Transverse colon (tissue), 4 donors: Measurements from ENCODE around the gene TRABD. TPM values are rescaled to one million over a fixed set of nuclear protein-coding genes. Genes with fewer than 3 reads are reported as not detected.

Source experiments
- DNase-seq: peaks from one replicate; pipeline ENCODE4 v3.0.0-alpha.2; 2019
- H3K27ac ChIP-seq, 4 donors: fragments of 200-600 bp; sonication (generic); 2 replicates each; pipeline ENCODE4 v1.5.1; 2016 to 2018; ENCODE audit warnings: inconsistent platforms in 4 of 4
- H3K27me3 ChIP-seq: fragments of 200-600 bp; sonication (generic); 2 replicates; pipeline ENCODE4 v1.5.1; 2017; ENCODE audit warnings: inconsistent platforms
- H3K36me3 ChIP-seq, 4 donors: fragments of 200-600 bp; sonication (generic); 2 replicates each; pipeline ENCODE4 v1.5.1; 2017 to 2019; ENCODE audit warnings: inconsistent platforms in 4 of 4
- H3K4me1 ChIP-seq, 4 donors: fragments of 200-600 bp; sonication (generic); 2 replicates each; pipeline ENCODE4 v1.5.1; 2017 to 2020; ENCODE audit warnings: inconsistent platforms in 4 of 4
- H3K4me3 ChIP-seq, 4 donors: fragments of 200-600 bp; sonication (generic); 1 replicate in 1 of 4; 2 replicates in 3 of 4; pipeline versions ENCODE4 v1.5.1 to v1.6.1; 2017 to 2019; ENCODE audit warnings: inconsistent platforms in 4 of 4
- H3K9me3 ChIP-seq, 2 donors: fragments of 200-600 bp; sonication (generic); 2 replicates each; pipeline ENCODE4 v1.5.1; 2017 to 2019; ENCODE audit warnings: inconsistent platforms in 2 of 2
- EP300 ChIP-seq: sonication (generic); formaldehyde crosslinking; IDR thresholded peaks from one replicate; pipeline ENCODE4 v1.6.1; 2017; ENCODE audit warnings: antibody characterized with exemption, low read depth
- POLR2A ChIP-seq: fragments of 450-650 bp; IDR thresholded peaks from one replicate; pipeline ENCODE4 v1.6.1; 2016; ENCODE audit warnings: antibody characterized with exemption, mild to moderate bottlenecking, moderate library complexity
- POLR2AphosphoS5 ChIP-seq, 3 donors: sonication (generic); formaldehyde crosslinking; IDR thresholded peaks; one replicate each; pipeline ENCODE4 v1.6.1; 2016; ENCODE audit warnings: antibody characterized with exemption in 3 of 3
- WGBS, 2 donors: methylation state at CpG; one replicate each; pipeline ENCODE4 v1.1.5; 2018; ENCODE audit warnings: low coverage in 1 of 2; 5-methylcytosine and 5-hydroxymethylcytosine counted together
- in situ Hi-C, 4 donors: fragments of 200-750 bp; cut with MboI; loops; one replicate each; pipeline versions ENCODE4 v1.15.0 to v1.15.1; 2017; ENCODE audit warnings: low sequenced_read_pairs in 3 of 4, low pct_ligation_motif_present in 1 of 4, low pct_unique_long_range_greater_than_20kb in 1 of 4
- intact Hi-C: fragments of 100-400 bp; cut with DNase I; formaldehyde crosslinking; loops from one replicate; pipeline ENCODE4 v1.15.1; 2023; ENCODE audit warnings: low total_unique reads
- total RNA-seq, 4 donors: library from RNA; depleted of rRNA; stranded (reverse); fragments of >200 nt; gene quantifications; one replicate each; pipeline ENCODE4 v1.1.0, GENCODE V29; 2016
- TF ChIP-seq, protein P1 (sequence below), 5 experiments: fragments of 200-600 bp in 3 of 5; fragments of 450-650 bp in 2 of 5; sonication (generic) in 3 of 5; IDR thresholded peaks; 1 replicate in 2 of 5; 2 replicates in 3 of 5; pipeline ENCODE4 v1.5.1; 2016 to 2017; ENCODE audit warnings: antibody characterized with exemption in 5 of 5, inconsistent platforms in 3 of 5, mild to moderate bottlenecking in 2 of 5, moderate library complexity in 1 of 5

TRABD gene
- total RNA-seq, 4 donors from 2014 or later = 40.6 to 109 (median 69.4) TPM

DNA sequence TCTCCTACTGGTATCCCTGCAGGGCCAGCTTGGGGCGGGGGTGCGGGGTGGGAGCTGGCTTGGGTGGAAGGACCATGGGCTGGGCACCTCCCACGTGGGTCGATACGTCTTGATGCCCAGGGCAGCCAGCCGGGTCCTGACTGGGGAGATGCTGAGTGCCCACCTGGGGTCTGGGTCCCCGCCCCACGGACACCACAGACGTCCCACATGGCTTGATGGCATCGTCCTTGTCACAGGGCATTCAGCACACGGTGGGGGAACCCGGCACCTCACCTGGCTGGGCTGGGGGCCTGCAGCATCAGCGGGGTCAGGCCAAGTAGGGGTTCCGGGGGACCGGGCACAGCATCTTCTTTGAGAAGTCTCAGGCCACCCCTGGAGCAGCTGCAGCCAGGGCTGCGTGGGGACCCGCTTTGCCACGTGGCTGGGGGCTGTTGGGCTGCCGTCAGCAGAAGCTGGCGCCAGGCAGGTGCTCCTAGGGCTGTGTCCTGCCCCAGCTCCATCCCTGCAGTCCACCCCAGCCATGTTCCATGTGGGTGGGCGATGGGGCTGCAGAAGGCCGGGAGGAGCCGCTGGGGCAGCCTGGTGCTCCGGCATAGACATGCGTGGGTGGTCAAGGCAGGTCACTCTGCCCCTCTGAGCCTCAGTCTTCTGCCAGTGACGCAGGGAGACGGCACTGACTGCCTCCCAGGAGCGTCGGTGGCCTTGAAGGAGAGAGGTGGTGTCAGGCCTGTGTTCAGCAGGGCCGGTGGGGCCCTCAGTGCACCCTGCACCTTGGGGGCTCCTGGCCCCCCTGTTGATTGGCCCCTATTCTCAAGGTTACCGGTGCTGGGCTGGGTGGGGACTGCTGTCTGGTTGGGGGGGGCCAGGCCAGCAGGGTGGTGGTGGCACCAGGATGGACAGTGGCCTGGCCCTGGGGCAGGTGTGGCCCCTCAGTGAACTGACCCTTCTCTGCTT is 23.5 kb downstream of the TRABD start:
- H3K4me3 ChIP-seq = no peak overlapping the region
- no peak overlapping the region for H3K27ac ChIP-seq
- no peaks in the 10 kb centered on the region for H3K9me3 ChIP-seq
- H3K4me1 ChIP-seq = peaks cover 0 to 7% (median 1%) of the 10 kb centered on the region in 4 donors
- WGBS, 2 donors = 69% methylated on average over 11 of the region's 31 CpGs; no CpG with 5 or more reads in 1 of the 2 donors
- peak; percentile 8 for DNase-seq
- H3K36me3 ChIP-seq = peaks cover 0 to 23% (median 2%) of the 10 kb centered on the region in 4 donors
- TF ChIP-seq, protein P1, sequence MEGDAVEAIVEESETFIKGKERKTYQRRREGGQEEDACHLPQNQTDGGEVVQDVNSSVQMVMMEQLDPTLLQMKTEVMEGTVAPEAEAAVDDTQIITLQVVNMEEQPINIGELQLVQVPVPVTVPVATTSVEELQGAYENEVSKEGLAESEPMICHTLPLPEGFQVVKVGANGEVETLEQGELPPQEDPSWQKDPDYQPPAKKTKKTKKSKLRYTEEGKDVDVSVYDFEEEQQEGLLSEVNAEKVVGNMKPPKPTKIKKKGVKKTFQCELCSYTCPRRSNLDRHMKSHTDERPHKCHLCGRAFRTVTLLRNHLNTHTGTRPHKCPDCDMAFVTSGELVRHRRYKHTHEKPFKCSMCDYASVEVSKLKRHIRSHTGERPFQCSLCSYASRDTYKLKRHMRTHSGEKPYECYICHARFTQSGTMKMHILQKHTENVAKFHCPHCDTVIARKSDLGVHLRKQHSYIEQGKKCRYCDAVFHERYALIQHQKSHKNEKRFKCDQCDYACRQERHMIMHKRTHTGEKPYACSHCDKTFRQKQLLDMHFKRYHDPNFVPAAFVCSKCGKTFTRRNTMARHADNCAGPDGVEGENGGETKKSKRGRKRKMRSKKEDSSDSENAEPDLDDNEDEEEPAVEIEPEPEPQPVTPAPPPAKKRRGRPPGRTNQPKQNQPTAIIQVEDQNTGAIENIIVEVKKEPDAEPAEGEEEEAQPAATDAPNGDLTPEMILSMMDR (IDR thresholded peaks at IDR 0.05) = no peak
- TF ChIP-seq POLR2AphosphoS5 (IDR thresholded peaks at IDR 0.05) (no peak), POLR2A (no peak), EP300 (no peak)
- intact Hi-C loops = no loop called here
- H3K27me3 ChIP-seq = no peaks in the 10 kb centered on the region
- in situ Hi-C loops = loop anchor here in 1 of 4 donors (10.0 kb wide), 1 partner anchor 64 kb away; no protein-coding TSS in a partner anchor

DNA sequence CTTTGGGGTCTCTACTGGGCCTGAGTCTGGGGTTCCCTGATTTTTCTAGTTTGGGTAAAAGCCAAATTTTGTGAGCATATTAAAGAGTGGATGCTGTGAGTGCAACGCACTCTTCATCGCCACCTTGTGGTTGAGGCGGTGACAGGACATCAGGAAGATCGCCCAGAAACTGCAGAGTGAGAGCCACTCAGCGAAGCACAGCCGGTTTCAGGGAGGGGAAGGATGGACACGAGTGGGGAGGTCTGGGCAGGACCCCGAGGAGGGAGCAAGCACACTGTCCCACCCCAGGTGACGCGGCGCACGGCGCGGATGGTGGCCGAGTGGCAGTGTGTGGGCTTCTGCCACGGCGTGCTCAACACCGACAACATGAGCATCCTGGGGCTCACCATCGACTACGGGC is 24.2 kb downstream of the TRABD start:
- intact Hi-C loops (loop anchor here (5.0 kb wide), 1 partner anchor 58 kb away; no protein-coding TSS in a partner anchor), in situ Hi-C loops (loop anchor here in 2 of 4 donors (10.0 kb wide), 1 partner anchor 65 kb away; no protein-coding TSS in a partner anchor)
- Histone ChIP-seq H3K9me3 (no peaks in the 10 kb centered on the region), H3K27ac (no peak overlapping the region), H3K4me1 (peaks cover 0 to 7% (median 1%) of the 10 kb centered on the region in 4 donors), H3K4me3 (no peak overlapping the region), H3K27me3 (no peaks in the 10 kb centered on the region), H3K36me3 (peaks cover 0 to 23% (median 2%) of the 10 kb centered on the region in 4 donors)
- DNase-seq = peak; percentile 68
- no peak for TF ChIP-seq POLR2AphosphoS5 (IDR thresholded peaks at IDR 0.05)
- TF ChIP-seq, protein P1 (IDR thresholded peaks at IDR 0.05) = peak; percentile 84 to 90 (median 87)
- 0 to 57% methylated on average over 1 to 20 of the region's 20 CpGs for WGBS, 2 donors

DNA sequence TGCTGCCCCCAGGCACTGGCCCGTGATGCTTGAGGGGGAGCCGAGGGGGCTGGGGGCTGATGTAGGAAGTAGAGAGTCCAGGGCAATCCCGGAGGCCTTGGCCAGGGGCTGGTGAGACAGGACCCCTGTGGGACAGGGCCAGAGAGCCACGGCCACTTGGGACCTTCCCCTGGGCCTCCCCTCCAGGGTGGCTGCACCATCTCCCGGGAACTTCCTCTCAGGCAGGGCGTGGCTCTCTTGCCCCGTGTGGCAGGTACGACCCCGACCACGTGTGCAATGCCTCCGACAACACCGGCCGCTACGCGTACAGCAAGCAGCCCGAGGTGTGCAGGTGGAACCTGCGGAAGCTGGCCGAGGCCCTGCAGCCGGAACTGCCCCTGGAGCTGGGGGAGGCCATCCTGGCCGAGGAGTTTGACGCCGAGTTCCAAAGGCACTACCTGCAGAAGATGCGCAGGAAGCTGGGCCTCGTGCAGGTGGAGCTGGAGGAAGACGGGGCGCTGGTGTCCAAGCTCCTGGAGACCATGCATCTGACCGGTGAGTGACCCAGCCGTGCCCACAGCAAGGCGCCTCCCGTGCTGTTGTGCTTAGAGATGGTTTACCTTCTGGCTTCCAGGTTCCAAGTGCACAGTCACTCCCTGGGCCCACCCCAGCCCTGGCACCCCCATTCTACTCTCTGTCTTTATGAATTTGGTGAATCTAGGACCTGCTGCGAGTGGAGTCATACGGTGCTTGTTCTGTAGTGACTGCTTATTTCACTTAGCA is 24.8 kb downstream of the TRABD start:
- peaks cover 0 to 24% (median 2%) of the 10 kb centered on the region in 4 donors for H3K36me3 ChIP-seq
- intact Hi-C loops = loop anchor here (5.0 kb wide), 1 partner anchor 58 kb away; no protein-coding TSS in a partner anchor
- WGBS, 2 donors = 92% methylated on average over 31 of the region's 32 CpGs; no CpG with 5 or more reads in 1 of the 2 donors
- H3K27me3 ChIP-seq = no peaks in the 10 kb centered on the region
- H3K27ac ChIP-seq = no peak overlapping the region
- H3K4me1 ChIP-seq = peaks cover 0 to 7% (median 1%) of the 10 kb centered on the region in 4 donors
- no peak overlapping the region for H3K4me3 ChIP-seq
- in situ Hi-C loops = loop anchor here in 1 of 4 donors (10.0 kb wide), 1 partner anchor 66 kb away; no protein-coding TSS in a partner anchor
- peak; percentile 8 for DNase-seq
- TF ChIP-seq EP300 = no peak
- TF ChIP-seq, protein P1 (IDR thresholded peaks at IDR 0.05) = no peak
- no peak for TF ChIP-seq POLR2AphosphoS5 (IDR thresholded peaks at IDR 0.05)
- TF ChIP-seq POLR2A = no peak
- H3K9me3 ChIP-seq = no peaks in the 10 kb centered on the region
